ENCODE data around the gene SRC.
"Not testable (repeated sequence)": the region's sequence is repeated elsewhere in the genome, so short reads cannot be mapped to it uniquely, and the experiment has no call there.

The SRC gene

GRCh38 chr20:37336369-37337207 is 9.4 kb upstream of the SRC start:
- DNase-seq (ENCODE audit: low read depth), result no peak

- no peak for DNase-seq (ENCODE audit: low read depth)
Observed at GRCh38 chr20:37337208-37337991, 8.5 kb upstream of the SRC start.

- not testable (repeated sequence) for DNase-seq (ENCODE audit: low read depth)
Observed at GRCh38 chr20:37338380-37338779, 7.6 kb upstream of the SRC start.

GRCh38 chr20:37339208-37339607 is 6.7 kb upstream of the SRC start:
- no peak for DNase-seq (ENCODE audit: low read depth)

- DNase-seq (ENCODE audit: low read depth), result not testable (repeated sequence)
Observed at GRCh38 chr20:37339764-37340109, 6.2 kb upstream of the SRC start.

- no peak for DNase-seq (ENCODE audit: low read depth)
Observed at GRCh38 chr20:37340998-37341397, 4.9 kb upstream of the SRC start.

- DNase-seq (ENCODE audit: low read depth), result no peak
Observed at GRCh38 chr20:37341632-37342031, 4.3 kb upstream of the SRC start.

GRCh38 chr20:37342231-37343177 is 3.4 kb upstream of the SRC start:
- no peak for DNase-seq (ENCODE audit: low read depth)

GRCh38 chr20:37343212-37343993 is 2.5 kb upstream of the SRC start:
- no peak for DNase-seq (ENCODE audit: low read depth)

GRCh38 chr20:37343994-37344355 is 2.0 kb upstream of the SRC start:
- no peak for DNase-seq (ENCODE audit: low read depth)

GRCh38 chr20:37344506-37345338 is 1.2 kb upstream of the SRC start:
- DNase-seq (ENCODE audit: low read depth), result no peak

- no peak for DNase-seq (ENCODE audit: low read depth)
Observed at GRCh38 chr20:37346236-37346534, 245 bp downstream of the SRC start.

- no peak for DNase-seq (ENCODE audit: low read depth)
Observed at GRCh38 chr20:37346535-37347346, 801 bp downstream of the SRC start.

- no peak for DNase-seq (ENCODE audit: low read depth)
Observed at GRCh38 chr20:37347347-37347823, 1.4 kb downstream of the SRC start.

GRCh38 chr20:37347891-37348791 is 2.2 kb downstream of the SRC start:
- no peak for DNase-seq (ENCODE audit: low read depth)

GRCh38 chr20:37348792-37349516 is 3.0 kb downstream of the SRC start:
- no peak for DNase-seq (ENCODE audit: low read depth)

GRCh38 chr20:37349517-37350491 is 3.9 kb downstream of the SRC start:
- peak; percentile 61 for DNase-seq (ENCODE audit: low read depth)

All from iris pigment epithelial cell (primary cell).